ENCODE results near the gene RAB33B. TPM values are rescaled to one million over a fixed set of nuclear protein-coding genes. Genes with fewer than 3 reads are reported as not detected.

Gene RAB33B
- total and polyA plus RNA-seq, 9 donors, result 6.8 to 15.0 (median 10.1) TPM

DNA sequence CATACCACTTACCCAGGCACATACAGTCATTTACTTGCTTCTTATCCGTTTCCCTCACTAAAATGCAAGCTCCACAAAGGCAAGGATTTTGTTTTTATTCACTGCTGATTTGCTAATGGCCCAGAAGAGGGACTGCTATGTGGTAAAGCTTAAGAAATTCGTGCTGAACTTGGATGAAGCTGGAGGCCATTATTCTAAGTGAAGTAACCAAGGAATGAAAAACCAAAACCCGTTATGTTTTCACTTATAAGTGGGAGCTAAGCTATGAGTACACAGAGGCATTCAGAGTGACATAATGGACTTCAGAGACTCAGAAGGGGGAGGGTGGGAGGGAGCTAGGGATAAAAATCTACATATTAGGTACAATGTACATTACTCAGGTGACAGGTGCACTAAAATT, 47.2 kb downstream of the RAB33B start:
- Histone ChIP-seq H3K4me1 (ENCODE audit: insufficient read depth) (peaks cover 3% of the 10 kb centered on the region), H3K4me3 (no peak overlapping the region), H3K9me3 (no peaks in the 10 kb centered on the region), H3K36me3 (no peaks in the 10 kb centered on the region), H3K27me3 (no peaks in the 10 kb centered on the region), H3K27ac (no peak overlapping the region)
- TF ChIP-seq EP300 (IDR thresholded peaks at IDR 0.05), result no peak
- no peak for DNase-seq
- WGBS, 3 donors, result 46 to 54% (median 49%) methylated on average over 3 of the region's 3 CpGs
- intact Hi-C loops (cut with DNase I), result loop anchor here in 1 of 4 donors (5.0 kb wide), 1 partner anchor 146 kb away; no protein-coding TSS in a partner anchor

DNA sequence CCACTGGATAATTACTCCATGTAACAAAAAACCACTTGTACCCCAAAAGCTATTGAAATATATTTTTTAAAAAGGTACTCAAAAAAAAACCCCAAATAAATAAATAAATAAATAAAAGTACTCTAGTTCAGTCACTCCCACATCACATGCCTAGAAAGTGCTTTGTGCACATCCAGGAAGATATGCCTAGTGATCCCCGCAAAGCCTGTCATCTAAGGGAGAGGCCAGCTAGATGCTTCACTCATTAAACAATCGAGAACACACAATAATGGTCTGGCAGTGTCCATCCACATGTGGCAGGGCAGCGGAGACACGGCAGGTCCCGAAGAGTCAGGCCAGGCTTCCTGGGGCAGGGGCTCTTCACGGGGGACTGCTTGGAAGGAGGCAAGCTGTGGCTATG, 47.6 kb downstream of the RAB33B start:
- intact Hi-C loops (cut with DNase I), result loop anchor here in 1 of 4 donors (5.0 kb wide), 1 partner anchor 146 kb away; no protein-coding TSS in a partner anchor
- TF ChIP-seq EP300 (IDR thresholded peaks at IDR 0.05) (no peak), POLR2A (IDR thresholded peaks at IDR 0.05) (no peak)
- TF ChIP-seq, protein P1, sequence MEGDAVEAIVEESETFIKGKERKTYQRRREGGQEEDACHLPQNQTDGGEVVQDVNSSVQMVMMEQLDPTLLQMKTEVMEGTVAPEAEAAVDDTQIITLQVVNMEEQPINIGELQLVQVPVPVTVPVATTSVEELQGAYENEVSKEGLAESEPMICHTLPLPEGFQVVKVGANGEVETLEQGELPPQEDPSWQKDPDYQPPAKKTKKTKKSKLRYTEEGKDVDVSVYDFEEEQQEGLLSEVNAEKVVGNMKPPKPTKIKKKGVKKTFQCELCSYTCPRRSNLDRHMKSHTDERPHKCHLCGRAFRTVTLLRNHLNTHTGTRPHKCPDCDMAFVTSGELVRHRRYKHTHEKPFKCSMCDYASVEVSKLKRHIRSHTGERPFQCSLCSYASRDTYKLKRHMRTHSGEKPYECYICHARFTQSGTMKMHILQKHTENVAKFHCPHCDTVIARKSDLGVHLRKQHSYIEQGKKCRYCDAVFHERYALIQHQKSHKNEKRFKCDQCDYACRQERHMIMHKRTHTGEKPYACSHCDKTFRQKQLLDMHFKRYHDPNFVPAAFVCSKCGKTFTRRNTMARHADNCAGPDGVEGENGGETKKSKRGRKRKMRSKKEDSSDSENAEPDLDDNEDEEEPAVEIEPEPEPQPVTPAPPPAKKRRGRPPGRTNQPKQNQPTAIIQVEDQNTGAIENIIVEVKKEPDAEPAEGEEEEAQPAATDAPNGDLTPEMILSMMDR (IDR thresholded peaks at IDR 0.05), result no peak
- 83 to 92% (median 92%) methylated on average over 6 of the region's 6 CpGs for WGBS, 3 donors

DNA sequence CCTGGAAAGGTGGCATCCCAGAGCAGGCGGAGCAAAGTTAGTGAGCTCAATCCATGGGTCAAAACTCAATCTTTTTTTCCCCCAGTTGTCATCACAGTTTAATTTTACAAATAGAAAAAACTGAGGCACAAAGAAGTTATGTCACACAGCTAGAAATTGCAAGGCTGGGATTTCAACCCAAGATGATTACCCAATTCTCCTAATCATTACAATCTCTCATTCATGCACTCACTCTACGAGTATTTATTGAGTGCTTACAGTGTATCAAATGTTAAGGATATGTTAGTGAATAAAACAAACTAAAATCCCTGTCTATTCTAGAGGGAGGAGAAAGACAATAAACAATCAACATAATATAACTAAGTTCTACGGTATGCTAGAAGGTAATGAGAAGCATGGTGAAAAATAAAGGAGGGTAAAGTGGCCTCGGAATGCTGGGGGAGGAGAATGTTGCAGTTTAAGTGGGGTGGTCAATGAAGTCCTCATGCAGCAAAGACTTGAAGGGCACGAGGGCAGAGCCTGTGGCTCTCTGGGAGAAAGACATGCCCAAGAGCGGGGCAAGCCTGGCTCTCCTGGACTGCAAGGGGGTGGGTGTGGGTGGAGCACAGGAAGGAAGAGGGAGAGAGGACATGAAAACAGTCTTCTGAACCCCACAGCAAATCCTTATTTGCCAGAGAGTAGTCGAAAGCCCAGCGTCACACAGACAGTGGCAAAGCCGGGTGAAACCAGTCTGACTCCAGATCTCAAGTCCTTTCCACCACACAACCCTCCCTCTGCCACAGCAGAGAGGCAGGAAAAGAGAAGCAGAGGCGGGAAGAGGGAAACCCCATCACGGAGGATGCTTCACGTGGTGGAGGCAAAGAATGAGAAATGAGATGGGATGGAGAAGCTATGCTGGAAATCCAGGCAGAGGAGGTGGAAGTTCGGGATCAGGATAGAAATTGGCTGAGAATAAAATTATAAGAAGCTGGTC, 48.3 kb downstream of the RAB33B start:
- no peak for DNase-seq
- Histone ChIP-seq H3K9me3 (no peaks in the 10 kb centered on the region), H3K36me3 (no peaks in the 10 kb centered on the region), H3K4me1 (ENCODE audit: insufficient read depth) (peaks cover 3% of the 10 kb centered on the region), H3K27ac (no peak overlapping the region), H3K4me3 (no peak overlapping the region), H3K27me3 (no peaks in the 10 kb centered on the region)
- 69 to 73% (median 69%) methylated on average over 13 of the region's 13 CpGs for WGBS, 3 donors
- TF ChIP-seq EP300 (IDR thresholded peaks at IDR 0.05), result no peak
- TF ChIP-seq, protein P1 (IDR thresholded peaks at IDR 0.05), result no peak
- no peak for TF ChIP-seq POLR2A (IDR thresholded peaks at IDR 0.05)
- intact Hi-C loops (cut with DNase I), result loop anchor here in 1 of 4 donors (5.0 kb wide), 1 partner anchor 145 kb away; no protein-coding TSS in a partner anchor

More for the DNA sequence above, 47.6 kb downstream of the RAB33B start:
- H3K9me3 ChIP-seq, result no peaks in the 10 kb centered on the region
- H3K4me3 ChIP-seq, result no peak overlapping the region
- peaks cover 3% of the 10 kb centered on the region for H3K4me1 ChIP-seq (ENCODE audit: insufficient read depth)
- DNase-seq, result no peak
- H3K27ac ChIP-seq, result no peak overlapping the region
- H3K36me3 ChIP-seq, result no peaks in the 10 kb centered on the region
- no peaks in the 10 kb centered on the region for H3K27me3 ChIP-seq

DNA sequence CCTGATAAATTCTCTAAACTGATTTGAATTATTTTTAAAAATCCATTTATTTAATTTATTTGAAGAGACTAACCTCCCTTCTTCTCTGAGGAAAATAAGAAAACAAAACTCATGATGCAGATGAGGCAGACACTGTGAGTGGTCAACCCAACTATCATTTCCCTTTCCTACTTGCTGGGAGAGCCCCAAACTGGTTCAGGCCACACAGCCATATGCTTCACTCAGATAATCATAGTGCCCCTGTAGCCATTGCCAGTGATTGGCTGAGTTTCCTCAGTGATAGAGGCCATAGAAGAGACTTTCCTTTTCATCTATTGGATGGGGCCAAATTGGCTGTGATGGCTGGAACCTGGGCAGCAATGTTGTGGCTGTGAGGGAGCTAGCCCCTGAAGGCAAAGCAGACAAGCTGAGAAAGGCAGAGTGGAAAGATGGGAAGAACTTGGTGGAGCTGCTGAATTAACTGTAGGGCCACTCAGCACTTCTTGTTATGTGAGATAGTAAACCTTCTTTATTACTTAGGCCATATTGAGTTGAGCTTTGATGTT, 49.8 kb downstream of the RAB33B start:
- Histone ChIP-seq H3K27me3 (no peaks in the 10 kb centered on the region), H3K9me3 (no peaks in the 10 kb centered on the region), H3K4me1 (ENCODE audit: insufficient read depth) (no peaks in the 10 kb centered on the region), H3K36me3 (no peaks in the 10 kb centered on the region), H3K27ac (no peak overlapping the region), H3K4me3 (no peak overlapping the region)
- DNase-seq, result no peak
- intact Hi-C loops (cut with DNase I), result loop anchor here in 1 of 4 donors (5.0 kb wide), 1 partner anchor 144 kb away; no protein-coding TSS in a partner anchor
- TF ChIP-seq EP300 (IDR thresholded peaks at IDR 0.05) (no peak), POLR2A (IDR thresholded peaks at IDR 0.05) (no peak)
- TF ChIP-seq, protein P1 (IDR thresholded peaks at IDR 0.05), result no peak
